ENCODE measurements around the gene ICAM1. TPM values are rescaled to one million over a fixed set of nuclear protein-coding genes. Genes with fewer than 3 reads are reported as not detected.

ICAM1 gene
- total and polyA plus RNA-seq, 2 of the 8 experiments (the other 6 are each of a cell fraction or from before 2014, with no cell fraction given): 4.0 to 9.4 TPM

- no peak for TF ChIP-seq ZNF274 (IDR thresholded peaks at IDR 0.05; ENCODE audit: borderline replicate concordance, extremely low read depth, low read length)
- peak in 1 of 2 experiments; percentile 22; a peak in 1 of 3 replicates for TF ChIP-seq POLR2A (IDR thresholded peaks at IDR 0.05; ENCODE audit: control extremely low read depth in 1 of 2, low read depth in 2 of 2, low read length in 2 of 2)
- TF ChIP-seq HDAC2 (IDR thresholded peaks at IDR 0.05; ENCODE audit: borderline replicate concordance in 1 of 2, low read depth in 2 of 2, low read length in 2 of 2): peak; percentile 26 to 28; a peak in 1 of 4 replicates
- no peak for TF ChIP-seq TBP (IDR thresholded peaks at IDR 0.05; ENCODE audit: low read depth, low read length)
- no peak for TF ChIP-seq KDM5A (IDR thresholded peaks at IDR 0.05; ENCODE audit: low read length)
Measured at GRCh38 chr19:10230173-10230860, 40.6 kb upstream of the ICAM1 start (continued).

All from H1 (cell line).